Vagina (tissue), 2 donors: ENCODE measurements around the gene UTRN.

Experiments
- POLR2A ChIP-seq, 2 donors: fragments of 450-650 bp; IDR thresholded peaks; one replicate each; pipeline ENCODE4 v1.6.1; 2017; ENCODE audit warnings: antibody characterized with exemption in 2 of 2, mild to moderate bottlenecking in 2 of 2, moderate library complexity in 2 of 2
- TF ChIP-seq, protein P1 (sequence below), 3 experiments: fragments of 450-650 bp in 2 of 3; fragments of 200-600 bp in 1 of 3; sonication (generic) in 1 of 3; IDR thresholded peaks; one replicate each; pipeline ENCODE4 v1.5.1; 2017 to 2019; ENCODE audit warnings: antibody characterized with exemption in 3 of 3, mild to moderate bottlenecking in 2 of 3, moderate library complexity in 2 of 3

DNA sequence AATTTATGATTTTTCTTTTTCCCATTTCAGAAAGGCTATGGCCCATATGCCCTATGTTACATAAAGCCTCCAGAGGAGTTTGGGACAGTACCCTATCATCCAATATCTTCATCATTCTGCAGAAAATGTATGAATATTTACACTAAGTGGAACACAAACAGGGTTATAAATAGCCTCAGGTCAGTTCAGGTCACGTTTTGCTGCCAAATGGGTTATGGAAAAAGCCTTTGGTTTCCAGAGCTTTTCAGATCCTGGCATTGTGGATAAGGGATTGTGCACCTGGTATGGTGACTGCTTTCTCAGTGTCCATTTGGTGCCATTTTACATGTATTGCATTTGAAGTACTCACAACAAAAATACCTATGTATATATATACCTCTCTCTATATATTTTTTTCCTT, 29.4 kb downstream of the UTRN start:
- no peak for TF ChIP-seq POLR2A (IDR thresholded peaks at IDR 0.05)
- TF ChIP-seq, protein P1, sequence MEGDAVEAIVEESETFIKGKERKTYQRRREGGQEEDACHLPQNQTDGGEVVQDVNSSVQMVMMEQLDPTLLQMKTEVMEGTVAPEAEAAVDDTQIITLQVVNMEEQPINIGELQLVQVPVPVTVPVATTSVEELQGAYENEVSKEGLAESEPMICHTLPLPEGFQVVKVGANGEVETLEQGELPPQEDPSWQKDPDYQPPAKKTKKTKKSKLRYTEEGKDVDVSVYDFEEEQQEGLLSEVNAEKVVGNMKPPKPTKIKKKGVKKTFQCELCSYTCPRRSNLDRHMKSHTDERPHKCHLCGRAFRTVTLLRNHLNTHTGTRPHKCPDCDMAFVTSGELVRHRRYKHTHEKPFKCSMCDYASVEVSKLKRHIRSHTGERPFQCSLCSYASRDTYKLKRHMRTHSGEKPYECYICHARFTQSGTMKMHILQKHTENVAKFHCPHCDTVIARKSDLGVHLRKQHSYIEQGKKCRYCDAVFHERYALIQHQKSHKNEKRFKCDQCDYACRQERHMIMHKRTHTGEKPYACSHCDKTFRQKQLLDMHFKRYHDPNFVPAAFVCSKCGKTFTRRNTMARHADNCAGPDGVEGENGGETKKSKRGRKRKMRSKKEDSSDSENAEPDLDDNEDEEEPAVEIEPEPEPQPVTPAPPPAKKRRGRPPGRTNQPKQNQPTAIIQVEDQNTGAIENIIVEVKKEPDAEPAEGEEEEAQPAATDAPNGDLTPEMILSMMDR (IDR thresholded peaks at IDR 0.05) = no peak
